GM23338 (cell line): Measurements from ENCODE around the gene RIOX2. TPM values are rescaled to one million over a fixed set of nuclear protein-coding genes. Genes with fewer than 3 reads are reported as not detected.

Source experiments
- polyA plus RNA-seq: library from polyadenylated mRNA; unstranded; fragments of >200 nt; fragmentation: Nextera tagmentation; extraction: Ambion mirVana; gene quantifications from 2 replicates; pipeline ENCODE4 v1.2.1, GENCODE V29; 2016
- total RNA-seq: library from RNA; depleted of rRNA; stranded (reverse); fragments of >200 nt; shearing (Covaris generic); gene quantifications from 2 replicates; pipeline ENCODE4 v1.2.3, GENCODE V29; 2014; rRNA removed

The RIOX2 gene
- total and polyA plus RNA-seq, 2 experiments from 2014 or later, result 9.0 to 10.7 TPM

Other genes starting within 250 kb of the RIOX2 start
- 9.8 and 13.0 TPM in 2 replicates for gene ARL6, start 207.7 kb downstream of the RIOX2 start, total RNA-seq
- gene ARL6, start 207.7 kb downstream of the RIOX2 start, polyA plus RNA-seq, result 8.6 and 10.9 TPM in 2 replicates
- gene CRYBG3, start 150.4 kb downstream of the RIOX2 start, total RNA-seq, result 6.3 and 8.9 TPM in 2 replicates
- 1.9 and 2.3 TPM in 2 replicates for gene CRYBG3, start 150.4 kb downstream of the RIOX2 start, polyA plus RNA-seq
- gene GABRR3, start 62.9 kb upstream of the RIOX2 start, total RNA-seq, result not detected in 2 replicates
- gene GABRR3, start 62.9 kb upstream of the RIOX2 start, polyA plus RNA-seq, result not detected in 2 replicates
- not detected in 2 replicates for gene OR5AC2, start 114.7 kb upstream of the RIOX2 start, total RNA-seq
- not detected in 2 replicates for gene OR5AC2, start 114.7 kb upstream of the RIOX2 start, polyA plus RNA-seq
- gene OR5H1, start 158.3 kb upstream of the RIOX2 start, total RNA-seq, result not detected in 2 replicates
- gene OR5H1, start 158.3 kb upstream of the RIOX2 start, polyA plus RNA-seq, result not detected in 2 replicates
- not detected in 2 replicates for gene OR5H14, start 175.0 kb upstream of the RIOX2 start, total RNA-seq
- gene OR5H14, start 175.0 kb upstream of the RIOX2 start, polyA plus RNA-seq, result 0.05 TPM in 1 of 2 replicates, not detected in the other
- gene OR5H15, start 194.3 kb upstream of the RIOX2 start, total RNA-seq, result not detected in 2 replicates
- gene OR5H15, start 194.3 kb upstream of the RIOX2 start, polyA plus RNA-seq, result not detected in 2 replicates